Midbrain (tissue), 1 donor: ENCODE results near the gene ABLIM2.

Source experiments
- DNase-seq: peaks from one replicate; lab custom pipeline; 2025; lab: John Stamatoyannopoulos, UW

ABLIM2 gene

DNA sequence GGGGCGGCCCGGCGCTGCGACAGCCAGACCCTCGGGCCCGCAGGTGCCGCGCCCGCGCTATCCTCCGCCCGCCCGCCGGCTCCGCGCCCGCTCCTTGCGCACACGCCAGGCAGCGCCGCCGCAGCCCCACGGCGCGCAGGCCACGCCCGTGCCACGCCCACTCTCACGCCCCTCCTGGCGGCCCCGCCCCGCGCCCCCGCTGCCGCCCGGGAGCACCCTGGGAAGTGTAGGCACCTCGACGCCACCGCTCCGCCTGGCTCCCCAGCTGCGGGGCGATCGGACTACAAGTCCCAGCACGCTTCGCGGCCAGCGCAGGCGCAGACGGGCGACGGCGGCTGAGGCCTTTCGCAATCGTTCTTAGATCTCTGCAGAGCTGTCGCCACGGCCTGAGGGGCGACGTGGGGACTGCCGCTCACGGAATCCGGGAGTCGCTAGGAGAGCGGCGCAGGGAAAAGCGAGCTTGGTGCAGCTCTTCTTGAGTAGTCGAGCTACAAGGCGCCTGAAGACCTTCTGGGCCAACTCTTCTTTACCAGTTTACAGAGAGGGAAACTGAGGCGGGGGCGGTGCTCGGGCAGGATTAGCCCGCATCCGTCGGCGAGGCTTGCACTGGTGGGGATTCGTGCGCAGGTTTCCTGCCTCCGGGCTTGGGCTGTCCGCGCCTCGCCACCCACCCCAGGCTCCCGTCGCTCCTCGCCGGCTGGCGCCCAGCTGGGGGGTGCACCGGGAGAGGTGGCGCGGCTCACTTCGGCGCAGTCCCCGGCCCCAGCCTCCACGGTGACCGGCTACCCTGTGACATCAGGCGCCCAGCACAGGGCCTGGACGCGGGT is at the start of gene ABLIM2:
Gene ABLIM2 (minus strand): TSS at position 104 of the 827 bp plus-strand sequence. CDS start 124 bp downstream, outside the sequence.
- peak; percentile 98 for DNase-seq

- DNase-seq, result no peak
Measured at GRCh38 chr4:8207314-8207713, 48.7 kb upstream of the ABLIM2 start.

DNA sequence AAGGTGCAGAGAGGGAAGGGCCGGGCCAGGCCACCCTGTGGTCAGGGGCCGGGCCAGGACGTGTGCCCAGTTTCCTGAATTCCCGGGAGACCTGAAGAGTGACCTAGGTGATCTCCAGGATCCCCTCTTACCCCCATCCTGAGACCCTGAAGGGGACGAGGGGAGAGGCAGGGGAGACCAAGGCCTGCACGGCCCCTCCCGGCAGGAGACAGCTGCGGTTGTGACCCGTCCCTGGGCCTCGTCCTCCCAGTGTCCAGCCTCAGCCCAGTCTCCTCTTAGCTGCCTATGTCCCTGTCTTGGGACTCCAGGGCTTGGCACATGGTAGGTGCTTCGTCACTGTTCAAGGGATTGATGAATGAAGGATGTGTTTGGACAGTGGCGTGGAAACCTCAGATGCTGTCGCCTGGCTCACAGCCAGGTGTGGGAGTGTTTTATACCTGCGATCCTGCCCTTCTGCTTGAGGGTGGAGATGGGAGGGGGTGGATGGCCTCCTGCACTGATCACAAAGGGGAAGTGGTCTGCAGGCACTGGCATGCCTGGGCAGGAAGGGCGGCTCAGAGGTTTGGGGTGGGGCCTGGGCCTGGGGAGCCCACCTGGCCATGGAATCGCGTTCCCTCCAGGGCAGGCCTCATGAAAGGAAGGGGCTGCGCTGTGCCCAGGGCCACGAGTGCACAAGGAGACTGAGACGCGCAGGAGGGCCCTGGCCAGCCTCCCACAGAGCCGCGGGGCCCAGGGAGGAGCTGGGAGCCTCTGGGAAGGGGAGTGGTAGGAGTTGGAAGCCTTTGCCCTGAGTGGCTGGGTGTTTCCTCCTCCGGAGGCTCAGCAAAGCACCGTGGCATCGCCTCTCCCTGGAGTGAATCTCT is 47.4 kb upstream of the ABLIM2 start:
- no peak for DNase-seq

- DNase-seq, result no peak
Measured at GRCh38 chr4:8205241-8205707, 46.7 kb upstream of the ABLIM2 start.

- DNase-seq, result no peak
Measured at GRCh38 chr4:8204576-8205227, 46.1 kb upstream of the ABLIM2 start.

DNA sequence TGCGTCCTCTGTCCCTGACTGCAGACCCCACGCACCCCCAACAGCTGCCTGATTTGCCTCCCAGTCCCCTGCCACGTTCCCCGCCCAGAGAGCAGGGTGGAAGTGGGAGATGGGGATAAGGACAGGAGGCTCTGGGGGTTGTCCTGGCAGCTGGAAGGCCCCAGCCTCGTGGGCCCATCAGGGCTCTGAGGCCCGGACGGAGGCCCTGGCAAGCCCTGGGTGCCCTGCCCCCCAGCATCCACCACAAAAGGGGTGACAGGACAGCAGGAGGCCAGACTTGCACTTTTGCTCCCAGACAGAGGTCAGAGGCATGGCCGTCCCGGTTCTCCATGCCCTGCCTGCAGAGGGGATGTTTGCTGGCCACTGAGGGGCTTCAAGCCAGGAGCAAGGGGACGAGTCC is 45.2 kb upstream of the ABLIM2 start:
- no peak for DNase-seq

DNA sequence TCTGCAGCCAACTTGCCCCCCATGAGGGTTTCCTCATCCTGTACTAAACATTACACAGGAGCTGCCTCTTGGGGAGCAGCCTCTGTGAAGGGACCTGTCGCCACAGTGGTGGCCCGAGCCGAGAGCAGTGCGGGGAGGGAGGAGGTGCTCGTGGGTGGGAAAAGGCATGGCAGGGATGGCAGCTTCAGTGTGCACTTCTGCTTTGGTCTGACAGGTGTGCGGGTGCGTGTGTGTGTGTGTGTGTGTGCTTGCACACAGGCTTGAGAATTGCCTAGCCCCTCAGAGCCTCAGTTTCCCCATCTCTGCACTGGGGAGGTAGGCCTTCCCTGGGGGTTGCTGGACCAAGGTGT is 44.4 kb upstream of the ABLIM2 start:
- no peak for DNase-seq

GRCh38 chr4:8202108-8203051 is 43.8 kb upstream of the ABLIM2 start:
- DNase-seq, result no peak

DNA sequence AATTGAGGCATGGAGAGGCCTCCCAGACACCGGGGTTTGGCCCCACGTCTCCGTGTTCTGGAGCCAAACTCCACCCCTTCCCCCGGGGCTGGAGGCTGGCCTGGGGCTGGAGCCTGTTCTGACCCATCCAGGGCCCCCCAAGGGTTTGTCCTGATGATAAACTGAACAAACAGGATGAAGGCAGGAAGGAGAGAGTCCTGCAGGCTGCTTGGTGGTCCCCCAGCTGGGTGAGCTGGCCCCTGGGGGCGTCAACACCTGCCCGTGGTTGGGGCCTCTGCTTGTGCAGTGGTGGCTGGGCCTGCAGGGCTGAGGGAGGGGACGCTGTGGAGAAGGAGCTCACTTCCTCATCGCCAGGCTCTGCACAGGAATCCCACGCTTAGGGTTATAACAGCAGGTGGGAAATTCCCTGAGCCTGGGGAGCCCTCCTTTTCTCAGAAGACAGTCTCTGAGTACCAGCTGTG is 42.7 kb upstream of the ABLIM2 start:
- no peak for DNase-seq

- no peak for DNase-seq
Measured at GRCh38 chr4:8200302-8200975, 41.8 kb upstream of the ABLIM2 start.

GRCh38 chr4:8199594-8200301 is 41.1 kb upstream of the ABLIM2 start:
- DNase-seq, result no peak

- peak; percentile 45 for DNase-seq
Measured at GRCh38 chr4:8198906-8199593, 40.4 kb upstream of the ABLIM2 start, which contains the start of gene SH3TC1. SH3TC1 (plus strand) TSS chr4:8199290; CDS start chr4:8205195, 5,905 bp downstream.

DNA sequence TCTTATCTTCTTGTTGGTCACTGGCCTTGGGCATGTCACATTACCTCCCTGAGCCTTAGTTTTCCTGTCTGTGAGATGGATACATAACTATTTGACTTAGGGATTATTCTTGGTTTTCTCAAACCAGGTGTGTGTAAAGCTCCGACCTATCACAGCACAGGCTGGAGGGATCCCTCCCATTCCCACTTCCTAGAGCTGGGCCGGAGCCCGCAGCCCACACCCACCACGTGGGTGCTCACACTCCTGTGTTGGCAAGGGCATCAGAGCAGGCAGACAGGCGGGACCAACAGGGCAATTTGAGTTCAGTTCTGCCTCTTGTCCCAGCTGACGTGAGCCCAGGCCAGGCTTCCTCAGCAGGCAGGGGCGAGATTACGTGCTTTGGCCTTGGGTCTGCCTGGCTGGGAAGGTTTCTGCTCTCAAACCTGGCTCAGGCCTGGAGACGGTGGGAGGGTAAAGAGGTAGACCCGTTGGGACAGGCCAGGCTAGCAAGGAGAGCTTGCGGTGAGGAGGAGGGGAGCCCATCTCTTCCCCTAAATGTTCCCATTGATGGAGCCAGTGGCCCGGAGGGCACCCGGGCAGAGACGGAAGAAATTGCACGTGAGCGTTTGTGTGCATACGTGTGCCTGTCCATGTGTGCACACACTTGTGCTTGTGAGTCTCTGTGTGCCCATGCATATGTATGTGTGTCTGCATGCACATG is 39.7 kb upstream of the ABLIM2 start:
- no peak for DNase-seq

- DNase-seq, result no peak
Measured at GRCh38 chr4:8197521-8197920, 38.9 kb upstream of the ABLIM2 start.

GRCh38 chr4:8195841-8196458 is 37.3 kb upstream of the ABLIM2 start:
- no peak for DNase-seq

GRCh38 chr4:8195431-8195830 is 36.8 kb upstream of the ABLIM2 start:
- no peak for DNase-seq

DNA sequence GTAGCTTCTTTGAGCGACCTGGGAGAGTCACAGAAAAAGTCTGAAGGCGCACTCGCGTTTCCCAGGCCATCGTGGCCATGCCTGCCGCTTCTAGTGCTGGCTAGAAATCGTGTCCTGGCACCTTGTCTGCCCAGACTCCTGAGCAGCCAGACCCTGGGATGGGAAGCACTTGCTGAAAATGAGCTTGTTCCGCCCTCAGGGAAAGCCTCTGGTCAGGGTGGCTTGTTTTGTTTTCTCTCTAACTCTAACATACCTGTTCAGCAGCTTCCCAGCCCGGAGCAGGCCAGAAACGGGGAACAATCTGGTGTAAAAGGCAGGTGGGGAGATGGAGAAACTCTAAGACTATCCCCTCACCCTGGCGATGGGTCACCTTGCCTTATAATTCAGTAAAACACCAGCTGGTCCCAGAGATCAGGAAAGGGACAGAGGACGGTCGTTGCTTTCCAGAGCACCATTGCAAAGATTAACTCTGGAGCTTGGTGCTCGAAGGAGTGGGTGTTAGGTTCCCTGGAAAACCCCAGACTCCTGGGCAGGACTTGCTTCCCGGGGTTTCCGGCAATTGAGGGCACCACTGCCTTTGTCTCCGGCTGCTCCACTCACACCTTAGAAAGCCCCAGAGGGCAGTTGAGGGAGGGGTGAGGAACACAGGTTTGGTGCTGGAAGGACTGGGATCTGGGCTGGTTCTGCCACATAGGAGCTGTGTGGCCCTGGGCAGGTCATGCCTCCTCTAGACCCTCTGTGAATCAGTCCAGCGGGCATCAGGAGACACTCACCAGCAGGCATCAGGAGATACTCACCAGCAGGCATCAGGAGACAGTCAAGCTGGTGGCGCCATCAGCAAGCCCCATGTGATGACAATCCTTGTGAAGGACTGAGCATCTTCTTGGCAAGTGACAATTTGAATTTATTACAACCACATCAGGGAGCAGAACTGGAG is 36.0 kb upstream of the ABLIM2 start:
- DNase-seq, result no peak
